Astrocyte of the cerebellum (primary cell): ENCODE results near the gene SLC66A2.

ENCODE experiments used
- DNase-seq: peaks from one replicate; pipeline ENCODE4 v3.0.0-alpha.2; 2011; ENCODE audit warnings: low read depth
- H3K4me3 ChIP-seq: 2 replicates; pipeline ENCODE4 v1.5.1; 2011; ENCODE audit warnings: mild to moderate bottlenecking, low read depth, low read length, moderate library complexity
- CTCF ChIP-seq: IDR thresholded peaks from 2 replicates; pipeline ENCODE4 v1.5.1; 2012; ENCODE audit warnings: low read length, low read depth, moderate library complexity, mild to moderate bottlenecking; ENCODE audit errors: missing control alignments
- in situ Hi-C: cut with HindIII; loops from 2 replicates; pipeline ENCODE4 v1.10.0; 2017; ENCODE audit warnings: low sequenced_read_pairs

SLC66A2 gene

GRCh38 chr18:79927607-79928562 is 23.6 kb downstream of the SLC66A2 start:
- in situ Hi-C loops = loop anchor here (5.0 kb wide), 1 partner anchor 66 kb away; no protein-coding TSS in a partner anchor
- no peak overlapping the region for H3K4me3 ChIP-seq
- no peak for TF ChIP-seq CTCF
- no peak for DNase-seq

GRCh38 chr18:79926715-79927606 is 24.5 kb downstream of the SLC66A2 start:
- TF ChIP-seq CTCF = no peak
- DNase-seq = no peak
- in situ Hi-C loops = loop anchor here (5.0 kb wide), 1 partner anchor 65 kb away; no protein-coding TSS in a partner anchor
- H3K4me3 ChIP-seq = no peak overlapping the region

- no peak for TF ChIP-seq CTCF
- H3K4me3 ChIP-seq = no peak overlapping the region
- in situ Hi-C loops = loop anchor here (5.0 kb wide), 1 partner anchor 64 kb away; no protein-coding TSS in a partner anchor
- DNase-seq = no peak
Observed at GRCh38 chr18:79926306-79926705, 25.1 kb downstream of the SLC66A2 start.

- no peak for DNase-seq
- in situ Hi-C loops = loop anchor here (5.0 kb wide), 1 partner anchor 63 kb away; no protein-coding TSS in a partner anchor
- H3K4me3 ChIP-seq = no peak overlapping the region
Observed at GRCh38 chr18:79924814-79925731, 26.4 kb downstream of the SLC66A2 start.

GRCh38 chr18:79923896-79924585 is 27.4 kb downstream of the SLC66A2 start:
- DNase-seq = no peak
- in situ Hi-C loops = no loop called here
- no peak overlapping the region for H3K4me3 ChIP-seq
- no peak for TF ChIP-seq CTCF

More at GRCh38 chr18:79924814-79925731, 26.4 kb downstream of the SLC66A2 start:
- no peak for TF ChIP-seq CTCF
